Effector CD8-positive, alpha-beta T cell (primary cell): ENCODE measurements around the gene EID2.
A peak's percentile ranks its signal among the peaks of the same experiment; 100 is the strongest.

Source experiments
- DNase-seq: peaks from one replicate; lab custom pipeline; 2025; lab: John Stamatoyannopoulos, UW
- total RNA-seq, 4 experiments: gene quantifications; one replicate each; lab custom pipeline; 2026; lab: John Stamatoyannopoulos, UW

The EID2 gene
- total RNA-seq, result 19.0 to 24.2 (median 21.8) reads per million in 4 experiments

- peak; percentile 90 for DNase-seq
Observed at GRCh38 chr19:39539518-39540332, at the start of gene EID2. Gene EID2, minus strand, starts transcription at chr19:39540161. Its CDS starts 82 bp downstream, at chr19:39540079.

GRCh38 chr19:39588066-39588465 is 48.1 kb upstream of the EID2 start:
- no peak for DNase-seq

- DNase-seq, result no peak
Observed at GRCh38 chr19:39587496-39587895, 47.5 kb upstream of the EID2 start.

GRCh38 chr19:39582891-39583625 is 43.1 kb upstream of the EID2 start:
- no peak for DNase-seq

GRCh38 chr19:39582442-39582841 is 42.5 kb upstream of the EID2 start:
- no peak for DNase-seq

GRCh38 chr19:39568604-39569003 is 28.6 kb upstream of the EID2 start:
- no peak for DNase-seq

- no peak for DNase-seq
Observed at GRCh38 chr19:39566064-39566463, 26.1 kb upstream of the EID2 start.

GRCh38 chr19:39563408-39563807 is 23.4 kb upstream of the EID2 start:
- no peak for DNase-seq

- DNase-seq, result no peak
Observed at GRCh38 chr19:39558624-39559117, 18.7 kb upstream of the EID2 start.

- no peak for DNase-seq
Observed at GRCh38 chr19:39557811-39558623, 18.1 kb upstream of the EID2 start.

GRCh38 chr19:39555883-39556282 is 15.9 kb upstream of the EID2 start:
- no peak for DNase-seq

GRCh38 chr19:39554701-39555311 is 14.8 kb upstream of the EID2 start:
- no peak for DNase-seq

GRCh38 chr19:39553082-39553652 is 13.2 kb upstream of the EID2 start:
- DNase-seq, result no peak

- no peak for DNase-seq
Observed at GRCh38 chr19:39550197-39550596, 10.2 kb upstream of the EID2 start.

GRCh38 chr19:39546599-39546998 is 6.6 kb upstream of the EID2 start:
- no peak for DNase-seq

- no peak for DNase-seq
Observed at GRCh38 chr19:39544911-39545310, 5.0 kb upstream of the EID2 start.

- DNase-seq, result no peak
Observed at GRCh38 chr19:39544226-39544903, 4.4 kb upstream of the EID2 start.

GRCh38 chr19:39543477-39543857 is 3.5 kb upstream of the EID2 start:
- no peak for DNase-seq

GRCh38 chr19:39542206-39542605 is 2.2 kb upstream of the EID2 start:
- DNase-seq, result no peak

GRCh38 chr19:39540333-39540673 is 342 bp upstream of the EID2 start:
- DNase-seq, result no peak

- DNase-seq, result no peak
Observed at GRCh38 chr19:39539165-39539517, 820 bp downstream of the EID2 start.
